ENCODE data around the gene HIRA. TPM values are rescaled to one million over a fixed set of nuclear protein-coding genes. Genes with fewer than 3 reads are reported as not detected.

HIRA gene
- total RNA-seq: 10 to 100 TPM; 20.8 to 24.3 TPM
- 10 to 100 TPM; 10.4 to 13.4 TPM for polyA plus RNA-seq
- long read RNA-seq, donor 1, partial matches to known transcripts: 12 of 12 reads
- long read RNA-seq, donor 1, other reads (novel, unspliced or antisense): 0 of 12 reads
- long read RNA-seq, donor 2, partial matches to known transcripts: 8 of 9 reads
- long read RNA-seq, donor 2, other reads (novel, unspliced or antisense): 1 of 9 reads

GRCh38 chr22:19431649-19432132, at the start of gene HIRA:
TSS of gene HIRA (minus strand) at chr22:19431733. CDS start at chr22:19431476, 257 bp downstream.
- 0% methylated on average over 46 to 66 of the region's 66 CpGs for WGBS, 2 donors

GRCh38 chr22:19480789-19481188, 49.3 kb upstream of the HIRA start:
- 64 to 72% methylated on average over 10 of the region's 10 CpGs for WGBS, 2 donors
- H3K27me3 ChIP-seq (ENCODE audit: control insufficient read depth in 1 of 2, insufficient read depth in 2 of 2, low read length in 1 of 2): no peaks in the 10 kb centered on the region
- ATAC-seq (ENCODE audit: low FRiP score) (no peak), DNase-seq (no peak)
- intact Hi-C loops (cut with DNase I): no loop called here
- no peaks in the 10 kb centered on the region for H3K36me3 ChIP-seq (ENCODE audit: control insufficient read depth in 1 of 2, insufficient read depth in 2 of 2, low read length in 1 of 2)
- no peak overlapping the region for H3K4me3 ChIP-seq (ENCODE audit: low read length in 2 of 2)
- H3K9me3 ChIP-seq (ENCODE audit: control insufficient read depth, low read length): no peaks in the 10 kb centered on the region
- no peak overlapping the region for H3K27ac ChIP-seq (ENCODE audit: low read depth in 1 of 2, low read length in 2 of 2)
- H3K4me1 ChIP-seq (ENCODE audit: control insufficient read depth in 1 of 2, insufficient read depth in 2 of 2, low read length in 2 of 2): no peaks in the 10 kb centered on the region

More at GRCh38 chr22:19431649-19432132, at the start of gene HIRA:
- Histone ChIP-seq H3K27ac (ENCODE audit: low read depth in 1 of 2, low read length in 2 of 2) (peak within 1 kb of the TSS; percentile 30 to 89), H3K9me3 (ENCODE audit: control insufficient read depth, low read length) (no peaks in the 10 kb centered on the region), H3K4me1 (ENCODE audit: control insufficient read depth in 1 of 2, insufficient read depth in 2 of 2, low read length in 2 of 2) (no peaks in the 10 kb centered on the region), H3K4me3 (ENCODE audit: low read length in 2 of 2) (peak within 1 kb of the TSS; percentile 98), H3K36me3 (ENCODE audit: control insufficient read depth in 1 of 2, insufficient read depth in 2 of 2, low read length in 1 of 2) (peaks cover 0 to 2% of the 10 kb centered on the region in 2 donors), H3K27me3 (ENCODE audit: control insufficient read depth in 1 of 2, insufficient read depth in 2 of 2, low read length in 1 of 2) (no peaks in the 10 kb centered on the region)
- ATAC-seq (ENCODE audit: low FRiP score) (peak; percentile 91), DNase-seq (peak; percentile 87 to 94)
- intact Hi-C loops (cut with DNase I): loop anchor here (1.0 to 10.0 kb wide), 6 partner anchors 16 to 287 kb away; partner anchors contain the start of genes CDC45 (in 2 of the 2), SLC25A1 (in 2 of the 2), UFD1 (in 2 of the 2) and C22orf39 (in 1 of the 2)

- Histone ChIP-seq H3K27ac (ENCODE audit: low read depth in 1 of 2, low read length in 2 of 2) (no peak overlapping the region), H3K4me1 (ENCODE audit: control insufficient read depth in 1 of 2, insufficient read depth in 2 of 2, low read length in 2 of 2) (no peaks in the 10 kb centered on the region), H3K9me3 (ENCODE audit: control insufficient read depth, low read length) (no peaks in the 10 kb centered on the region), H3K27me3 (ENCODE audit: control insufficient read depth in 1 of 2, insufficient read depth in 2 of 2, low read length in 1 of 2) (no peaks in the 10 kb centered on the region), H3K4me3 (ENCODE audit: low read length in 2 of 2) (no peak overlapping the region), H3K36me3 (ENCODE audit: control insufficient read depth in 1 of 2, insufficient read depth in 2 of 2, low read length in 1 of 2) (no peaks in the 10 kb centered on the region)
- no peak for ATAC-seq (ENCODE audit: low FRiP score)
- 0 to 1% methylated on average over 15 of the region's 15 CpGs for WGBS, 2 donors
- intact Hi-C loops (cut with DNase I): no loop called here
- no peak for DNase-seq
Measured at GRCh38 chr22:19480173-19480568, 48.6 kb upstream of the HIRA start.

- ATAC-seq (ENCODE audit: low FRiP score) (peak; percentile 98), DNase-seq (peak; percentile 97 to 98)
- Histone ChIP-seq H3K4me3 (ENCODE audit: low read length in 2 of 2) (peak within 1 kb of the TSS; percentile 47 to 71), H3K9me3 (ENCODE audit: control insufficient read depth, low read length) (no peaks in the 10 kb centered on the region), H3K4me1 (ENCODE audit: control insufficient read depth in 1 of 2, insufficient read depth in 2 of 2, low read length in 2 of 2) (no peaks in the 10 kb centered on the region), H3K27ac (ENCODE audit: low read depth in 1 of 2, low read length in 2 of 2) (peak within 1 kb of the TSS; percentile 91 to 99), H3K36me3 (ENCODE audit: control insufficient read depth in 1 of 2, insufficient read depth in 2 of 2, low read length in 1 of 2) (no peaks in the 10 kb centered on the region), H3K27me3 (ENCODE audit: control insufficient read depth in 1 of 2, insufficient read depth in 2 of 2, low read length in 1 of 2) (no peaks in the 10 kb centered on the region)
- WGBS, 2 donors: 0 to 1% methylated on average over 50 of the region's 50 CpGs
- intact Hi-C loops (cut with DNase I): loop anchor here (1.0 to 10.0 kb wide), 5 partner anchors 47 to 301 kb away; partner anchors contain the start of genes MRPL40 (in 2 of the 2), CLTCL1 (in 1 of the 2), HIRA (in 1 of the 2) and SEPTIN5 (in 1 of the 2)
Measured at GRCh38 chr22:19479355-19480172, 48.0 kb upstream of the HIRA start, which contains the start of gene CDC45. TSS of gene CDC45 (plus strand) at chr22:19479920. CDS start at chr22:19479969, 49 bp downstream.

GRCh38 chr22:19478901-19479354, 47.4 kb upstream of the HIRA start, which contains the start of gene UFD1:
TSS of gene UFD1 (minus strand) at chr22:19479193. CDS start at chr22:19479085, 108 bp downstream.
- peak within 1 kb of the TSS; percentile 47 to 71 for H3K4me3 ChIP-seq (ENCODE audit: low read length in 2 of 2)
- 0 to 1% methylated on average over 27 to 42 of the region's 42 CpGs for WGBS, 2 donors
- H3K27me3 ChIP-seq (ENCODE audit: control insufficient read depth in 1 of 2, insufficient read depth in 2 of 2, low read length in 1 of 2): no peaks in the 10 kb centered on the region
- peak; percentile 91 for ATAC-seq (ENCODE audit: low FRiP score)
- no peaks in the 10 kb centered on the region for H3K36me3 ChIP-seq (ENCODE audit: control insufficient read depth in 1 of 2, insufficient read depth in 2 of 2, low read length in 1 of 2)
- H3K4me1 ChIP-seq (ENCODE audit: control insufficient read depth in 1 of 2, insufficient read depth in 2 of 2, low read length in 2 of 2): no peaks in the 10 kb centered on the region
- no peaks in the 10 kb centered on the region for H3K9me3 ChIP-seq (ENCODE audit: control insufficient read depth, low read length)
- peak within 1 kb of the TSS; percentile 91 to 99 for H3K27ac ChIP-seq (ENCODE audit: low read depth in 1 of 2, low read length in 2 of 2)
- intact Hi-C loops (cut with DNase I): loop anchor here (1.0 to 10.0 kb wide), 5 partner anchors 47 to 300 kb away; partner anchors contain the start of genes MRPL40 (in 2 of the 2), CLTCL1 (in 1 of the 2), HIRA (in 1 of the 2) and SEPTIN5 (in 1 of the 2)
- peak; percentile 89 to 95 for DNase-seq

- H3K36me3 ChIP-seq (ENCODE audit: control insufficient read depth in 1 of 2, insufficient read depth in 2 of 2, low read length in 1 of 2): no peaks in the 10 kb centered on the region
- intact Hi-C loops (cut with DNase I): loop anchor here (2.0 to 10.0 kb wide), 4 partner anchors 46 to 299 kb away; partner anchors contain the start of genes CLTCL1 (in 1 of the 2), HIRA (in 1 of the 2), MRPL40 (in 1 of the 2) and SEPTIN5 (in 1 of the 2)
- ATAC-seq (ENCODE audit: low FRiP score): no peak
- H3K27me3 ChIP-seq (ENCODE audit: control insufficient read depth in 1 of 2, insufficient read depth in 2 of 2, low read length in 1 of 2): no peaks in the 10 kb centered on the region
- DNase-seq: no peak
- H3K27ac ChIP-seq (ENCODE audit: low read depth in 1 of 2, low read length in 2 of 2): peak overlapping the region in 1 of 2 donors; percentile 66
- no peaks in the 10 kb centered on the region for H3K4me1 ChIP-seq (ENCODE audit: control insufficient read depth in 1 of 2, insufficient read depth in 2 of 2, low read length in 2 of 2)
- peak overlapping the region; percentile 47 to 71 for H3K4me3 ChIP-seq (ENCODE audit: low read length in 2 of 2)
- H3K9me3 ChIP-seq (ENCODE audit: control insufficient read depth, low read length): no peaks in the 10 kb centered on the region
- WGBS, 2 donors: 0 to 1% methylated on average over 31 of the region's 31 CpGs
Measured at GRCh38 chr22:19478045-19478900, 46.7 kb upstream of the HIRA start.

GRCh38 chr22:19477321-19478044, 46.0 kb upstream of the HIRA start:
- Histone ChIP-seq H3K36me3 (ENCODE audit: control insufficient read depth in 1 of 2, insufficient read depth in 2 of 2, low read length in 1 of 2) (peaks cover 0 to 2% of the 10 kb centered on the region in 2 donors), H3K4me3 (ENCODE audit: low read length in 2 of 2) (peak overlapping the region; percentile 47 to 71), H3K27me3 (ENCODE audit: control insufficient read depth in 1 of 2, insufficient read depth in 2 of 2, low read length in 1 of 2) (no peaks in the 10 kb centered on the region), H3K27ac (ENCODE audit: low read depth in 1 of 2, low read length in 2 of 2) (no peak overlapping the region), H3K9me3 (ENCODE audit: control insufficient read depth, low read length) (no peaks in the 10 kb centered on the region), H3K4me1 (ENCODE audit: control insufficient read depth in 1 of 2, insufficient read depth in 2 of 2, low read length in 2 of 2) (no peaks in the 10 kb centered on the region)
- ATAC-seq (ENCODE audit: low FRiP score): no peak
- WGBS, 2 donors: 18% methylated on average over 5 of the region's 5 CpGs
- intact Hi-C loops (cut with DNase I): loop anchor here (2.0 to 10.0 kb wide), 4 partner anchors 45 to 299 kb away; partner anchors contain the start of genes CLTCL1 (in 1 of the 2), HIRA (in 1 of the 2), MRPL40 (in 1 of the 2) and SEPTIN5 (in 1 of the 2)
- DNase-seq: no peak

Data from aorta (tissue), 5 donors.